ENCODE data around the gene MIPOL1. TPM values are rescaled to one million over a fixed set of nuclear protein-coding genes. Genes with fewer than 3 reads are reported as not detected.

Gene MIPOL1
- total and polyA plus RNA-seq, 2 of the 13 experiments (the other 11 are each of a cell fraction or from before 2014, with no cell fraction given) = 8.6 to 34.2 TPM

- TF ChIP-seq ZBTB46 (CRISPR knock-in tag; IDR thresholded peaks at IDR 0.05; ENCODE audit: borderline replicate concordance) (no peak), GMEB2 (CRISPR knock-in tag; IDR thresholded peaks at IDR 0.05; ENCODE audit: low read depth) (no peak), KDM5A (IDR thresholded peaks at IDR 0.05; ENCODE audit: borderline replicate concordance, low read length) (peak; percentile 55; the same call in 1 of the 2 replicates), STAT5B (CRISPR knock-in tag; IDR thresholded peaks at IDR 0.05) (peak; percentile 89; the same call in 1 of the 2 replicates), KLF11 (CRISPR knock-in tag; IDR thresholded peaks at IDR 0.05) (no peak), RORA (CRISPR knock-in tag; IDR thresholded peaks at IDR 0.05) (peak; percentile 94; the same call in 1 of the 2 replicates), ZBTB43 (CRISPR knock-in tag; conservative IDR thresholded peaks at IDR 0.05) (peak; percentile 98), CENPX (CRISPR knock-in tag; IDR thresholded peaks at IDR 0.05) (no peak), ZNF549 (CRISPR knock-in tag; IDR thresholded peaks at IDR 0.05) (no peak), ZKSCAN8 (CRISPR knock-in tag; IDR thresholded peaks at IDR 0.05; ENCODE audit: borderline replicate concordance) (peak; percentile 99), SMARCE1 (IDR thresholded peaks at IDR 0.05; ENCODE audit: borderline replicate concordance) (peak; percentile 98), BHLHE40 (IDR thresholded peaks at IDR 0.05; ENCODE audit: low read length) (peak; percentile 11; the same call in 1 of the 2 replicates), ZNF496 (CRISPR knock-in tag; IDR thresholded peaks at IDR 0.05; ENCODE audit: insufficient replicate concordance) (no peak), ZNF891 (CRISPR knock-in tag; IDR thresholded peaks at IDR 0.05) (no peak), TAF15 (IDR thresholded peaks at IDR 0.05; ENCODE audit: low read depth, low read length, poor library complexity, severe bottlenecking) (no peak), CREBL2 (CRISPR knock-in tag; IDR thresholded peaks at IDR 0.05; ENCODE audit: borderline replicate concordance) (no peak), ZNF343 (CRISPR knock-in tag; IDR thresholded peaks at IDR 0.05) (no peak), ZNF121 (CRISPR knock-in tag; IDR thresholded peaks at IDR 0.05) (peak; percentile 30; the same call in 1 of the 2 replicates), FOXK1 (CRISPR knock-in tag; IDR thresholded peaks at IDR 0.05; ENCODE audit: borderline replicate concordance, low read depth) (peak; percentile 100), JDP2 (CRISPR knock-in tag; IDR thresholded peaks at IDR 0.05; ENCODE audit: borderline replicate concordance) (peak; percentile 77; the same call in 1 of the 2 replicates), ZMAT3 (CRISPR knock-in tag; conservative IDR thresholded peaks at IDR 0.05) (peak; percentile 91; the same call in 1 of the 2 replicates), JUN (CRISPR knock-in tag; IDR thresholded peaks at IDR 0.05) (peak; percentile 88), MEF2D (CRISPR knock-in tag; IDR thresholded peaks at IDR 0.05) (peak; percentile 99), ZNF792 (CRISPR knock-in tag; IDR thresholded peaks at IDR 0.05) (peak; percentile 99), ZKSCAN1 (IDR thresholded peaks at IDR 0.05; ENCODE audit: low read length) (no peak), MTA1 (CRISPR knock-in tag; IDR thresholded peaks at IDR 0.05; ENCODE audit: borderline replicate concordance) (peak; percentile 96; the same call in 1 of the 2 replicates), ZBTB14 (CRISPR knock-in tag; IDR thresholded peaks at IDR 0.05) (no peak)
These were observed 268.9 kb downstream of the MIPOL1 start (continued) for GRCh38 chr14:37466623-37467088.
